AG04449 (cell line): ENCODE results near the gene COL12A1.

Experiments
- CTCF ChIA-PET: fragments of 350-600 bp; formaldehyde crosslinking; extraction: SDS; loops from one replicate; lab custom pipeline; 2021; ENCODE audit warnings: antibody characterized with exemption; lab: Yijun Ruan, JAX
- POLR2A ChIA-PET: fragments of 400-600, 350-600 bp; formaldehyde crosslinking; extraction: SDS; loops from one replicate; lab custom pipeline; 2020; ENCODE audit warnings: antibody characterized with exemption, inconsistent platforms; lab: Yijun Ruan, JAX
- DNase-seq: peaks from one replicate; pipeline ENCODE4 v3.0.0-alpha.2; 2010; ENCODE audit warnings: low read depth, low spot score
- H3K4me3 ChIP-seq: 2 replicates; pipeline ENCODE4 v1.5.1; 2011; ENCODE audit warnings: low read depth, mild to moderate bottlenecking, control low read depth, low read length
- TF ChIP-seq, protein P1 (sequence below): IDR thresholded peaks from one replicate; pipeline ENCODE4 v1.5.1; 2011; ENCODE audit warnings: mild to moderate bottlenecking, moderate library complexity, low read length, control low read depth, inconsistent platforms; ENCODE audit not compliant: insufficient read depth; ENCODE audit errors: missing control alignments

Gene COL12A1

DNA sequence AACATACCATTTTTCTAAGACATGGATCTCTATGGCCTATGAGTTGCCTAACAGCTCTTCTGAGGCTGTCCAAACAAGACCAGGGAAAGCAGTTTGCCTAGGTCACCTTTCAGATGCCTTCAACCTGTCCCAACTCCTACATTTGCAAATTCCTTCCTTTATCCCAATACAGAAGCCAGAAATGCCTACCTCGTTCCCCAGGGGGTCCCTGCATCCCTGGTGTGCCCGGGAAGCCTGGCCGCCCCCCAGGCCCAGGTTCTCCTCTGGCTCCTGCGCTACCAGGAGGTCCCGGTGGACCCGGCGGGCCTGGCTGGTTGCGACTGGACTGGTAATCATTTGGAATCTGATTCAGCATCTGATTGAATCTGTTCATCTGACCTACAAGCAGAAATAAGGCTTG lies 115.9 kb downstream of the COL12A1 start:
- CTCF ChIA-PET = no interaction called here
- POLR2A ChIA-PET = no interaction called here
- H3K4me3 ChIP-seq = no peak overlapping the region
- TF ChIP-seq, protein P1, sequence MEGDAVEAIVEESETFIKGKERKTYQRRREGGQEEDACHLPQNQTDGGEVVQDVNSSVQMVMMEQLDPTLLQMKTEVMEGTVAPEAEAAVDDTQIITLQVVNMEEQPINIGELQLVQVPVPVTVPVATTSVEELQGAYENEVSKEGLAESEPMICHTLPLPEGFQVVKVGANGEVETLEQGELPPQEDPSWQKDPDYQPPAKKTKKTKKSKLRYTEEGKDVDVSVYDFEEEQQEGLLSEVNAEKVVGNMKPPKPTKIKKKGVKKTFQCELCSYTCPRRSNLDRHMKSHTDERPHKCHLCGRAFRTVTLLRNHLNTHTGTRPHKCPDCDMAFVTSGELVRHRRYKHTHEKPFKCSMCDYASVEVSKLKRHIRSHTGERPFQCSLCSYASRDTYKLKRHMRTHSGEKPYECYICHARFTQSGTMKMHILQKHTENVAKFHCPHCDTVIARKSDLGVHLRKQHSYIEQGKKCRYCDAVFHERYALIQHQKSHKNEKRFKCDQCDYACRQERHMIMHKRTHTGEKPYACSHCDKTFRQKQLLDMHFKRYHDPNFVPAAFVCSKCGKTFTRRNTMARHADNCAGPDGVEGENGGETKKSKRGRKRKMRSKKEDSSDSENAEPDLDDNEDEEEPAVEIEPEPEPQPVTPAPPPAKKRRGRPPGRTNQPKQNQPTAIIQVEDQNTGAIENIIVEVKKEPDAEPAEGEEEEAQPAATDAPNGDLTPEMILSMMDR = no peak
- DNase-seq = no peak

DNA sequence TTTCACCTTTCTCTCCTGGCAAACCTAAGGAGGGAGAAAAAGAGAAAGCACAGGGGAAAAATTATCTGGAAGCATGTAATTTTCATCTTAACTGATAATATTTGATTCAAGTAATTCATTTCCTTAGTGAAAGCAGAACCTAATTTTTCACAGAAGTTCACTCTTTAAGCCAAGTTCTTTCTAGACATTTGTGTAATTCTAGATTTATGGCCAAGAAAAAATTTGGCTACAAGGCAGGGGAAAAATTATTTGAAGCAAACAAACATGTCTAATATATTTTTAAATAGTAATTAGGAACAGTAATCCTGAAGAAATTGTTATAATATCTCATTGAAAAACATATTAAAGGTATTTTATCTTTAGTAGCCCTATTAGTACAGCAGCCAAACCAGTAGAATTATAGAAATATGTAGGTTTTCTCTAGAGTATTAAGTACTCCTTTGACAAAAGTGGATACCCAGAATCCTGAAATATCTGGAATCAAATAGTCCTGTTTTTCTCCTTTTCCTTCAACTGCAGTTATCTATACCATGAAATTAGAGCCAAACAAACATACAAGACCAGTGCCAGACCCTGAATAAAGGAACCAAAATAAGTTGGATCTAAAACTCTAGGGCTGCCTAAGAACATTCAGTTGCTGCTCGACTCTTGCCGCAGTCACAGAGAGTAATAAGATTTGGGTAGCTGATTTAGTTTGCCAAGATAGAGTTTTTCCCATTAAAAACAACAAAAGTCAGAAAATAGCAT lies 116.5 kb downstream of the COL12A1 start:
- H3K4me3 ChIP-seq = no peak overlapping the region
- ChIA-PET CTCF (no interaction called here), POLR2A (no interaction called here)
- TF ChIP-seq, protein P1 = no peak
- no peak for DNase-seq

DNA sequence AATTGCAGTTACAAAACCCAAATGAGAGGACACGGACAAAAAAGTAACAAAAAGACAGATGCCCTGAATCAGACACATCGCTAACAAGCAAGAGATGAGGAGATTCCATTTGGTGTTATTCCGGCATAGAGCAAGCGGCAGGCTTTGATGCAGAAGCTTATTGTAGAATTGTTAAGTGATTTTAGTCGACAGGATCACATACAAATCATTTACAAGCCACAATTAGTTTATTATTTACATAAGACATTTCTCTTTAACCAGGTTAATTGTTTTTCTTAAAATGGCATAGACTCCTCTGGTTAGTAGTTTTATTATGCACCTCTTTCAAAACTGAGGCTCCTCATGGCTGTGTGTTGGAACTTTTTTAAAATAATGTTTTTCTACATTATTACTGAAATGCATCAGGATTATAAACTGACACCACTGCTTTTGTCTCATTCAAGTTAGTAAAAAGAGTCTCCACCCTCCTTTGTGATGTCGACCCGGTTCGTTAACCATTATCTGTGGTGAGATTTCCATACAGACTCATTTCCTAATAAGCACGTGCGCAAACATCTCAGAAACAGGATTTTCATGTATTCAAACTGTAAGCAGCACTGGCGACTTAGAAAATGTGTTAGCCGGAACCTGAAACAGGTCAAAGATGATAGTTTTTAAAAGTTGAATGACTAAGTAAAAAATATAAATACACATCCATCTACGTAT lies 119.8 kb downstream of the COL12A1 start:
- TF ChIP-seq, protein P1 = no peak
- ChIA-PET POLR2A (no interaction called here), CTCF (no interaction called here)
- no peak for DNase-seq
- no peak overlapping the region for H3K4me3 ChIP-seq

DNA sequence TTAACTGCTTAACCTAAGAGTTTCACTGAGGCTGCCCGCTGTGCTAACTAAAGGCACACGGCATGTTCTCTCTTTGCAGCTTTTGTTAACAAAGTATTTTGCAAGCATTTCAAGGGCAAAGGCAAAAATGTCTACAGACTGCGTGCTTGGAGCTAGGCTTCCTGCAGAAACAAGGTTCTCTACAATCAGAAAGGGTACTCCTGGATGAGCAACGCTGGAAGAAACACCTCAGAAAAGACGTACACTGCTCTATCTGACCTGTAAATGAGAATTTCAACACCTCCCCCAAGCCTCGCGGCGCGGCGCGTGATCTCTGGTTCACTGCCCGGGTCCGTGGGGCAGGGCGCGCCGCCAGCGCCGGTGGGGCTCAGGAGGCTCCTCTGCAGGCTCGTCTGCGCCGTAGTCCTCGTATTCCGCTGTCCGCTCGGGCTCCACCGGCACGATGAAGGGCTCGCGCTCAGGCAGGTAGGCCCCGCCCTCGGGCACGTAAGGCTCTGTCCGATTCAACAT lies 120.9 kb downstream of the COL12A1 start:
- DNase-seq = no peak
- no peak overlapping the region for H3K4me3 ChIP-seq
- CTCF ChIA-PET = no interaction called here
- POLR2A ChIA-PET = no interaction called here
- TF ChIP-seq, protein P1 = no peak

DNA sequence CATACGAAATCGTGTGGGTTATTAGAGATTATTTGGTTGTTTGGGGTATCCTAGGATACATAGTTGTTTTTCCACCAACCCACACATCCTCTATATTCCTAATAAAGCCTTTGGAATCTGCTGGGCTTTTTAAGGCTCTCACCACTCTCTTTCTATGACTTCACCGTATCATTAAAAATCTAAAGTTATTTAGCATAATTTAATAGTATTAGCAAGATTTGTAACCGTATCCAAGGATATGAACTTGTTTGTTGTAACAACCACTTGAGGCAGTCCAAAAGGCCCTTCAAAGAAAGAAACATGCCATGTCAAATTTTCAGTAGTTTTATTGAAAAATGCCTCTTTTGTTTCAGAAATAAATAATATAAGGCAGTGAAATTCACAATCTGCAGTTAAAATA lies 121.8 kb downstream of the COL12A1 start:
- TF ChIP-seq, protein P1 = no peak
- no peak overlapping the region for H3K4me3 ChIP-seq
- POLR2A ChIA-PET = no interaction called here
- CTCF ChIA-PET = no interaction called here
- DNase-seq = no peak

DNA sequence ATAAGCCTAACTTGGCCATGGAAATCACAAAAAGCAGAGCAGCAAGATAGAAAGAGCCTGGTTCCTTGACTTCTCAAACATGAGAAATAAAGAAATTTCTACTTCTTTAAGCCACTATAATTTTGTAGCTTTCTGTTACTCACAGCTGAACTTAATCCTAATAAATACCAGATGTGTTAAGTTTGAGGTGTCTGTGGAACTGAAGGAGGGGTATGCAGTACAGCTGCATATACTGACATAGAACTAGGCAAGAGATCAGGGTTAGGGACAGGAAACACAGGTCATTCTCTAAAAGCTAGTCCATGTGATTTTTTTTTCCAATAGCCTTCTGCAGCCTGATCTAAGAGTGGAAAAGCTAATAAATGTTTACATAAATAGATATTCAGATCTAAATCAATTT lies 123.9 kb downstream of the COL12A1 start:
- ChIA-PET CTCF (interaction anchor here (0.9 to 1.8 kb wide), 4 partner anchors 10 to 1406 kb away, joined by 3 to 10 read pairs (median 4); no protein-coding TSS in a partner anchor), POLR2A (no interaction called here)
- TF ChIP-seq, protein P1 = no peak
- no peak overlapping the region for H3K4me3 ChIP-seq
- DNase-seq = no peak
